HG03575 (cell line): ENCODE measurements around the gene HP.
A peak's percentile ranks its signal among the peaks of the same experiment; 100 is the strongest.
"Not testable (repeated sequence)": the region's sequence is repeated elsewhere in the genome, so short reads cannot be mapped to it uniquely, and the experiment has no call there.

Experiments
- ATAC-seq: cut with Tn5 transposase; IDR thresholded peaks from one replicate; pipeline ENCODE4 v1.9.1; 2021; ENCODE audit not compliant: unreplicated experiment, insufficient number of reproducible peaks, low FRiP score; ENCODE audit errors: extremely low read depth

Gene HP

GRCh38 chr16:72075067-72075466 is 20.8 kb downstream of the HP start:
- ATAC-seq: not testable (repeated sequence)

GRCh38 chr16:72076991-72077706 is 22.8 kb downstream of the HP start:
- ATAC-seq: not testable (repeated sequence)

GRCh38 chr16:72083778-72084404 is 29.6 kb downstream of the HP start:
- ATAC-seq: no peak

GRCh38 chr16:72084445-72084844 is 30.1 kb downstream of the HP start:
- no peak for ATAC-seq

GRCh38 chr16:72085002-72085401 is 30.7 kb downstream of the HP start:
- ATAC-seq: no peak

GRCh38 chr16:72091217-72091616 is 36.9 kb downstream of the HP start:
- no peak for ATAC-seq

- ATAC-seq: no peak
Measured at GRCh38 chr16:72092832-72093447, 38.6 kb downstream of the HP start.

- ATAC-seq: peak; percentile 97
Measured at GRCh38 chr16:72093448-72094265, 39.4 kb downstream of the HP start, which contains the start of the genes DHX38 and TXNL4B. Gene DHX38, plus strand, starts transcription at chr16:72093847. Its CDS starts 2,311 bp downstream, at chr16:72096158. Gene TXNL4B, minus strand, starts transcription at chr16:72093620. Its CDS starts 2,871 bp downstream, at chr16:72090749.

- no peak for ATAC-seq
Measured at GRCh38 chr16:72094266-72094610, 39.9 kb downstream of the HP start.

- ATAC-seq: no peak
Measured at GRCh38 chr16:72098936-72099335, 44.6 kb downstream of the HP start.

GRCh38 chr16:72099377-72099818 is 45.1 kb downstream of the HP start:
- no peak for ATAC-seq

- ATAC-seq: no peak
Measured at GRCh38 chr16:72101195-72101594, 46.9 kb downstream of the HP start.

GRCh38 chr16:72104905-72105304 is 50.6 kb downstream of the HP start:
- no peak for ATAC-seq

- ATAC-seq: no peak
Measured at GRCh38 chr16:72105978-72106377, 51.7 kb downstream of the HP start.

- no peak for ATAC-seq
Measured at GRCh38 chr16:72107371-72107770, 53.1 kb downstream of the HP start.

GRCh38 chr16:72108353-72109102 is 54.2 kb downstream of the HP start:
- ATAC-seq: no peak

- ATAC-seq: no peak
Measured at GRCh38 chr16:72109300-72109699, 55.0 kb downstream of the HP start.

- ATAC-seq: no peak
Measured at GRCh38 chr16:72109966-72110530, 55.7 kb downstream of the HP start.
